DND-41 (cell line): ENCODE measurements around the gene MCRS1.

Source experiments
- ATAC-seq: fragments of 200-7000 bp; cut with Tn5 transposase; 3 replicates; pipeline ENCODE4 v1.9.1; 2021; ENCODE audit warnings: low read depth; ENCODE audit not compliant: insufficient read depth
- DNase-seq: peaks from one replicate; pipeline ENCODE4 v3.0.0-alpha.2; 2020
- H2AFZ ChIP-seq: 2 replicates; pipeline ENCODE4 v1.6.0; 2012; ENCODE audit warnings: low read depth, low read length
- H3K27ac ChIP-seq: 2 replicates; pipeline ENCODE4 v1.5.1; 2012; ENCODE audit warnings: low read length, inconsistent platforms
- H3K27me3 ChIP-seq: fragments of 200-600 bp; sonication (generic); 2 replicates; pipeline ENCODE4 v1.6.0; 2012; ENCODE audit warnings: low read length, mild to moderate bottlenecking, inconsistent platforms; ENCODE audit not compliant: insufficient read depth, poor library complexity
- H3K36me3 ChIP-seq: 2 replicates; pipeline ENCODE4 v1.5.1; 2012; ENCODE audit warnings: low read length, inconsistent platforms; ENCODE audit not compliant: insufficient read depth
- H3K4me1 ChIP-seq: 2 replicates; pipeline ENCODE4 v1.5.1; 2012; ENCODE audit warnings: mild to moderate bottlenecking, low read length; ENCODE audit not compliant: insufficient read depth
- H3K4me2 ChIP-seq: 2 replicates; pipeline ENCODE4 v1.6.0; 2012; ENCODE audit warnings: mild to moderate bottlenecking, moderate library complexity, low read length, inconsistent platforms; ENCODE audit not compliant: insufficient read depth
- H3K4me3 ChIP-seq, 2 experiments: fragments of 200-600 bp in 1 of 2; shearing (Covaris generic) in 1 of 2; 2 replicates each; pipeline ENCODE4 v1.5.1; 2012 to 2016; ENCODE audit warnings: inconsistent platforms in 2 of 2, low read length in 2 of 2, mild to moderate bottlenecking in 2 of 2, low read depth in 1 of 2, moderate library complexity in 1 of 2
- H3K79me2 ChIP-seq: 2 replicates; pipeline ENCODE4 v1.6.0; 2012; ENCODE audit warnings: low read length, inconsistent platforms; ENCODE audit not compliant: insufficient read depth
- H3K9ac ChIP-seq: 2 replicates; pipeline ENCODE4 v1.6.0; 2012; ENCODE audit warnings: low read depth, mild to moderate bottlenecking, inconsistent platforms, low read length, moderate library complexity
- H3K9me3 ChIP-seq: 2 replicates; pipeline ENCODE4 v1.5.1; 2012; ENCODE audit warnings: low read length, moderate library complexity, mild to moderate bottlenecking, inconsistent platforms; ENCODE audit not compliant: insufficient read depth, severe bottlenecking
- H4K20me1 ChIP-seq: 2 replicates; pipeline ENCODE4 v1.6.0; 2012; ENCODE audit warnings: low read length; ENCODE audit not compliant: insufficient read depth
- CTCF ChIP-seq: IDR thresholded peaks from 2 replicates; pipeline ENCODE4 v1.5.1; 2012; ENCODE audit warnings: borderline replicate concordance, low read length, moderate library complexity, mild to moderate bottlenecking; ENCODE audit not compliant: poor library complexity, severe bottlenecking; ENCODE audit errors: extremely low read depth
- EZH2 ChIP-seq: IDR thresholded peaks from 3 replicates; pipeline ENCODE4 v1.6.1; 2012; ENCODE audit warnings: borderline replicate concordance, low read depth, mild to moderate bottlenecking, moderate library complexity, low read length, inconsistent platforms; ENCODE audit not compliant: severe bottlenecking

Gene MCRS1

GRCh38 chr12:49560695-49561094, 7.2 kb downstream of the MCRS1 start:
- Histone ChIP-seq H3K4me3 (no peak overlapping the region), H3K36me3 (peaks cover 89% of the 10 kb centered on the region), H3K79me2 (peaks cover 2% of the 10 kb centered on the region; the same call in 1 of the 2 replicates), H3K9ac (no peak overlapping the region), H3K27me3 (no peaks in the 10 kb centered on the region), H3K27ac (no peak overlapping the region), H2AFZ (no peak overlapping the region), H3K4me2 (no peak overlapping the region), H3K4me1 (peaks cover 1% of the 10 kb centered on the region; the same call in 1 of the 2 replicates), H3K9me3 (no peaks in the 10 kb centered on the region), H4K20me1 (peaks cover 14% of the 10 kb centered on the region)
- DNase-seq (no peak), ATAC-seq (no peak)
- TF ChIP-seq CTCF (no peak), EZH2 (no peak)

DNA sequence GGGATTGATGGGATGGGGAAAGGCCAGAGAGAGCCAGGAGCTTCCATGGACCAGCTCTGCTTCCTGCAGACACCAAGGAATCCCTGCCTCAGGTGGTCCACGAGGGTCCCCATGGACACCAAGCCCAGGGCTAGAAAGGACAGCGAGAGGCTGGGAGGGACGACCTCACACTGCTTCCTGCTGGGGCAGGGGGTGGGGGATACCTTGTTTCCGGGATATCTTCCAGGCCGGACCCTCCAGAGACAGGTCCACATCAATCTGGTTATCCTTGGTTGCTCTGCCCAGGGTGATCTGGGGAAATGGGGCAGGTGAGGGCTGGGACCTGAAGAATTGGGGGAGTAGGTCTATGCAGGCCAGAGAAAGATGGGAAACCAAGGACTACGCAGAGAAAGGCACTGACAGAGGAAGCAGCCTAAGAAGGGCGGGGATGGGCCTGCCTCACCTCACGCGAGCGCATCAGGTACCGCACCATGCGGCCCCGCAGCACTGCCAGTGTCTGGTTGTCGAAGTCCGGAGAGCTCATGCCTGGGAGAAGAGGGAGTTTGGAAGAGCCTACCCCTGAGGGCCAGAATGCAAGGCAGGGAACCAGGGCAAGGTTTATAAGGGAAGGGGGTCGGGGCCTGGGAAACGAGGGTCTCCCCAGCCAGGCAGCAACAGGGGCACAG, 8.8 kb downstream of the MCRS1 start:
- no peak overlapping the region for H3K9ac ChIP-seq
- H3K9me3 ChIP-seq, result no peaks in the 10 kb centered on the region
- no peak for ATAC-seq
- H3K27ac ChIP-seq, result no peak overlapping the region
- H3K4me1 ChIP-seq, result no peaks in the 10 kb centered on the region
- TF ChIP-seq EZH2 (no peak), CTCF (no peak)
- no peak overlapping the region for H2AFZ ChIP-seq
- no peak overlapping the region for H3K4me2 ChIP-seq
- peaks cover 73% of the 10 kb centered on the region for H3K36me3 ChIP-seq
- no peak overlapping the region for H3K4me3 ChIP-seq
- no peaks in the 10 kb centered on the region for H3K27me3 ChIP-seq
- H3K79me2 ChIP-seq, result no peaks in the 10 kb centered on the region
- 0 out of 2 replicates have a peak, but pooled peaks cover 3% of the 10 kb centered on the region for H4K20me1 ChIP-seq
- no peak for DNase-seq

DNA sequence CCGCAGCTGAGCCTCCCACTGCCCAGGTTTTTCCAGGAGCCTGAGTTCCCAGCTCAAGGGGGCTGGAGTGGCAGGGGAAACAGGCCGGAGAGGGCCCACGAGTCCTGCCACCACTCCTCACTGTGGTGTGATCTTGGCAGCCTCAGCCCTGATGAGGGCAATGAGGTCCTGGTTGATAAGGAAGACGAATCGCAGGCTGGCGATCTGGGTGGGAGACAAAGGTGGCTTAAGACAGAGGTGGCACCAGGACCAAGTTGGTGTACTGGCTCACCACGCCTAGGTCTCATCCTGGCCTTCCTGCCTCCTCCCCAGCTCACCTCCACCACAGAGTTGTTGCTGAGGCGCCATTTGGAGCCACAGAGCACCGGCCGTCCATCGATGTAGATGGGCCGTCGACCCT, 9.4 kb downstream of the MCRS1 start:
- Histone ChIP-seq H3K27ac (no peak overlapping the region), H2AFZ (no peak overlapping the region), H3K9ac (no peak overlapping the region), H3K9me3 (no peaks in the 10 kb centered on the region), H4K20me1 (0 out of 2 replicates have a peak, but pooled peaks cover 3% of the 10 kb centered on the region), H3K36me3 (peaks cover 67% of the 10 kb centered on the region), H3K4me3 (no peak overlapping the region), H3K4me1 (no peaks in the 10 kb centered on the region), H3K4me2 (no peak overlapping the region), H3K79me2 (no peaks in the 10 kb centered on the region), H3K27me3 (no peaks in the 10 kb centered on the region)
- ATAC-seq, result no peak
- TF ChIP-seq EZH2 (no peak), CTCF (no peak)
- no peak for DNase-seq
